KMS-11 (cell line): ENCODE results near the gene GRK6.

ENCODE experiments used
- H2AFZ ChIP-seq: fragments of 200-600 bp; sonication (generic); 2 replicates; pipeline ENCODE4 v1.6.1; 2016; ENCODE audit warnings: antibody characterized with exemption, mixed run types, low read depth
- H3K27ac ChIP-seq: fragments of 200-600 bp; sonication (generic); 2 replicates; pipeline ENCODE4 v1.6.1; 2016; ENCODE audit warnings: mild to moderate bottlenecking, mixed run types
- H3K27me3 ChIP-seq: fragments of 200-600 bp; sonication (generic); 2 replicates; pipeline ENCODE4 v1.6.1; 2017; ENCODE audit warnings: mild to moderate bottlenecking, low read depth, mixed run types, moderate library complexity; ENCODE audit not compliant: insufficient read depth
- H3K36me3 ChIP-seq: fragments of 200-600 bp; sonication (generic); 2 replicates; pipeline ENCODE4 v1.6.1; 2017; ENCODE audit warnings: mild to moderate bottlenecking, mixed run types; ENCODE audit not compliant: insufficient read depth
- H3K4me1 ChIP-seq: fragments of 200-600 bp; sonication (generic); 2 replicates; pipeline ENCODE4 v1.6.1; 2016; ENCODE audit warnings: mild to moderate bottlenecking, low read depth, mixed run types; ENCODE audit not compliant: poor library complexity, severe bottlenecking
- H3K4me2 ChIP-seq: fragments of 200-600 bp; sonication (generic); 2 replicates; pipeline ENCODE4 v1.7.0; 2016; ENCODE audit warnings: mild to moderate bottlenecking, mixed run types
- H3K4me3 ChIP-seq: fragments of 200-600 bp; sonication (generic); IDR thresholded peaks from 2 replicates; pipeline ENCODE4 v1.6.1; 2017; ENCODE audit warnings: low read depth, low read length, mixed read lengths; ENCODE audit not compliant: insufficient read depth
- H3K79me2 ChIP-seq: fragments of 200-600 bp; sonication (generic); 2 replicates; pipeline ENCODE4 v1.6.1; 2016; ENCODE audit warnings: low read depth, mixed run types; ENCODE audit not compliant: insufficient read depth
- H3K9ac ChIP-seq: fragments of 200-600 bp; sonication (generic); 2 replicates; pipeline ENCODE4 v1.6.1; 2016; ENCODE audit warnings: mild to moderate bottlenecking, mixed run types
- H4K20me1 ChIP-seq: fragments of 200-600 bp; sonication (generic); 2 replicates; pipeline ENCODE4 v1.6.1; 2016; ENCODE audit warnings: mild to moderate bottlenecking, mixed run types; ENCODE audit not compliant: insufficient read depth
- CTCF ChIP-seq: fragments of 200-600 bp; sonication (generic); conservative IDR thresholded peaks from 2 replicates; pipeline ENCODE4 v1.6.1; 2017; ENCODE audit warnings: low read depth, mild to moderate bottlenecking, antibody characterized with exemption, low read length, moderate library complexity, mixed read lengths

GRK6 gene

GRCh38 chr5:177456976-177457851 lies 30.7 kb downstream of the GRK6 start:
- no peak overlapping the region for H3K4me3 ChIP-seq
- H3K4me1 ChIP-seq: peaks cover 7% of the 10 kb centered on the region
- H3K79me2 ChIP-seq: no peaks in the 10 kb centered on the region
- no peaks in the 10 kb centered on the region for H3K27me3 ChIP-seq
- no peak overlapping the region for H3K9ac ChIP-seq
- no peak overlapping the region for H2AFZ ChIP-seq
- H4K20me1 ChIP-seq: no peaks in the 10 kb centered on the region
- TF ChIP-seq CTCF: 0 out of 2 replicates have a peak, but pooled peaks have one; percentile 14
- H3K4me2 ChIP-seq: no peak overlapping the region
- no peaks in the 10 kb centered on the region for H3K36me3 ChIP-seq
- no peak overlapping the region for H3K27ac ChIP-seq

DNA sequence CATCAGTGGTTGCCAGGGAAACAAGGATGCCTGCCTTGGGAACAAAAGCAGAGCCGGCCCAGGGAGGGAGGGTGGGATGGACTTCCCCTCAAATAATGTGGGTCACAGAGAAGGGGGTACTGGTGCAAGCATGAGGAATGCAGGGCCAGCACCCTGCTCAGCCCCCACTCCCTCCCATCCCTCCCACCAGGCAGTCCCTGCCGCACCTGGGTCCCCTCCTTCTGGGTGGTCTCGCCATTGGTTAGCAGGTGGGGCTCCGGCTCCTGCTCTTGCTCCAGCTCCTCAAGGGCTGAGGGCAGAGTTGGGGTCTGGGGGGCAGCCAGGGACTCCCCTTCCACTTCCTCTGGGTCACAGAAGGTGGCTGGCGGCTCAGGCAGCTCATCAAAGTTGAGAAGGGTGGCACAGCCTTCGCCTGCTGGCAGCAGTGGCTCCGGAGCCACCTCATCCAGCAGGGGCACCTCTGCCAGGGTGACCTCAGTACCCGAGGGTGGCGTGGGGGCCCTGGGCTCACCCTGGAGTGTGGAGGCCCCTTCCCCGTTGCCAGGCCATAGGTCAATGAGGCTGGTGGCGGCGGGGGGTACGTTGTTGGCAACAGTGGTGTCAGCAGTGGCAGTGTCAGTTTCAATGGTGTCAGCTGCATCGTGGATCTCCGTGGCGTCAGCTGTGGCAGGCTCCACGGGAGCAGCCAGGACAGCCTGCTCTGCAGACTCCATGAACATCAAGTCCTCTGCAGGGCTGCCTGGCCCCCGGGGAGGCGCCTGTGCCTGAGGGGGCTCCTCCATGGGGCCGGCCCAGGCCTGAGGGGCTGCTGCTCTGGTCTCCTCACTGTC lies 31.6 kb downstream of the GRK6 start:
- no peaks in the 10 kb centered on the region for H3K27me3 ChIP-seq
- no peak overlapping the region for H3K4me2 ChIP-seq
- no peak overlapping the region for H3K9ac ChIP-seq

DNA sequence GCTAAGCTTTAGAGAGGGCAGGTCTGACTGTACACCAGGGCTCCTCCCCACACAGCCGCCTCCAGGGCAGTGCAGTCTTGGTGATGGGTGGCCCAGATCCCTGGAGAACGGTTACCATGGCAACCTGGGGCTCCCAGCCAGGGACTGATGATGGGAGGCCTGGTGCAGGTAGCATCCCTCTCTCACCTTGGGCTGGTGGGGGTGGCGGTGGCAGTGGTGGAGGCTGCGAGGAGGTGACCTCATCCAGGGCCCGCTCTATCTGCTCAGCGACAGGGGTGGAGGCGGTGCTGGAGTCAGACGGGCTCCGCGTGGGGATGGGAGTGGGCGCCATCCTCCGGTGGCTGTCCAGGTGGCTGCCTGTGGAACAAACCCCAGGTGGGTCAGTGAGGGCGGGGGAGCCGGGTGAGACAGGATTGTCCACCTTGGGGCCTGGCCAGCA lies 32.5 kb downstream of the GRK6 start:
- Histone ChIP-seq H2AFZ (no peak overlapping the region), H3K79me2 (no peaks in the 10 kb centered on the region), H3K4me2 (no peak overlapping the region), H3K27me3 (no peaks in the 10 kb centered on the region), H3K4me1 (peaks cover 7% of the 10 kb centered on the region), H3K36me3 (no peaks in the 10 kb centered on the region), H3K4me3 (no peak overlapping the region), H3K27ac (no peak overlapping the region), H4K20me1 (no peaks in the 10 kb centered on the region), H3K9ac (no peak overlapping the region)
- TF ChIP-seq CTCF: no peak

More for the DNA sequence above, 31.6 kb downstream of the GRK6 start:
- Histone ChIP-seq H3K36me3 (no peaks in the 10 kb centered on the region), H3K79me2 (no peaks in the 10 kb centered on the region), H3K4me3 (no peak overlapping the region), H2AFZ (no peak overlapping the region), H3K27ac (no peak overlapping the region), H4K20me1 (no peaks in the 10 kb centered on the region), H3K4me1 (peaks cover 7% of the 10 kb centered on the region)
- no peak for TF ChIP-seq CTCF

- H3K36me3 ChIP-seq: no peaks in the 10 kb centered on the region
- no peak overlapping the region for H2AFZ ChIP-seq
- no peak overlapping the region for H3K27ac ChIP-seq
- no peak overlapping the region for H3K4me2 ChIP-seq
- H3K9ac ChIP-seq: no peak overlapping the region
- H3K27me3 ChIP-seq: no peaks in the 10 kb centered on the region
- H3K79me2 ChIP-seq: no peaks in the 10 kb centered on the region
- H3K4me3 ChIP-seq: no peak overlapping the region
- TF ChIP-seq CTCF: no peak
- H4K20me1 ChIP-seq: no peaks in the 10 kb centered on the region
- peaks cover 7% of the 10 kb centered on the region for H3K4me1 ChIP-seq
Measured at GRCh38 chr5:177459357-177459756, 32.9 kb downstream of the GRK6 start.
